ENCODE data around the gene CAPNS1.

CAPNS1 gene

DNA sequence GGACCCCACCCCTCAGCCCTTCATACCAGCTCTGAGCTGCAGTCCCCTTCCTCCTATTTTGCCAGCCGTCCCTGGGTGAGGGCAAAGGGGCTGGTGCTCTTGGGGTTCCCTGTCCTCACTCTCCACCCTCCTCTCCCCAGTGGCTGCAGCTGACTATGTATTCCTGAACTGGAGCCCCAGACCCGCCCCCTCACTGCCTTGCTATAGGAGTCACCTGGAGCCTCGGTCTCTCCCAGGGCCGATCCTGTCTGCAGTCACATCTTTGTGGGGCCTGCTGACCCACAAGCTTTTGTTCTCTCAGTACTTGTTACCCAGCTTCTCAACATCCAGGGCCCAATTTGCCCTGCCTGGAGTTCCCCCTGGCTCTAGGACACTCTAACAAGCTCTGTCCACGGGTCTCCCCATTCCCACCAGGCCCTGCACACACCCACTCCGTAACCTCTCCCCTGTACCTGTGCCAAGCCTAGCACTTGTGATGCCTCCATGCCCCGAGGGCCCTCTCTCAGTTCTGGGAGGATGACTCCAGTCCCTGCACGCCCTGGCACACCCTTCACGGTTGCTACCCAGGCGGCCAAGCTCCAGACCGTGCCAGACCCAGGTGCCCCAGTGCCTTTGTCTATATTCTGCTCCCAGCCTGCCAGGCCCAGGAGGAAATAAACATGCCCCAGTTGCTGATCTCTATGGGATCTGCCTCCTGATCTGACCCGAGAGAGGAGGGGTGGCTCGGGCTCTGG, 10.0 kb downstream of the CAPNS1 start:
- TF ChIP-seq, protein P1, sequence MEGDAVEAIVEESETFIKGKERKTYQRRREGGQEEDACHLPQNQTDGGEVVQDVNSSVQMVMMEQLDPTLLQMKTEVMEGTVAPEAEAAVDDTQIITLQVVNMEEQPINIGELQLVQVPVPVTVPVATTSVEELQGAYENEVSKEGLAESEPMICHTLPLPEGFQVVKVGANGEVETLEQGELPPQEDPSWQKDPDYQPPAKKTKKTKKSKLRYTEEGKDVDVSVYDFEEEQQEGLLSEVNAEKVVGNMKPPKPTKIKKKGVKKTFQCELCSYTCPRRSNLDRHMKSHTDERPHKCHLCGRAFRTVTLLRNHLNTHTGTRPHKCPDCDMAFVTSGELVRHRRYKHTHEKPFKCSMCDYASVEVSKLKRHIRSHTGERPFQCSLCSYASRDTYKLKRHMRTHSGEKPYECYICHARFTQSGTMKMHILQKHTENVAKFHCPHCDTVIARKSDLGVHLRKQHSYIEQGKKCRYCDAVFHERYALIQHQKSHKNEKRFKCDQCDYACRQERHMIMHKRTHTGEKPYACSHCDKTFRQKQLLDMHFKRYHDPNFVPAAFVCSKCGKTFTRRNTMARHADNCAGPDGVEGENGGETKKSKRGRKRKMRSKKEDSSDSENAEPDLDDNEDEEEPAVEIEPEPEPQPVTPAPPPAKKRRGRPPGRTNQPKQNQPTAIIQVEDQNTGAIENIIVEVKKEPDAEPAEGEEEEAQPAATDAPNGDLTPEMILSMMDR (IDR thresholded peaks at IDR 0.05; ENCODE audit: low read depth, low read length, missing control alignments), result no peak
- peaks cover 60% of the 10 kb centered on the region for H3K36me3 ChIP-seq (replicated peaks)
- H3K4me3 ChIP-seq (ENCODE audit: low read depth, low read length), result no peak overlapping the region
- no peaks in the 10 kb centered on the region for H3K27me3 ChIP-seq (replicated peaks)
- no peak overlapping the region for H3K27ac ChIP-seq
- in situ Hi-C loops (cut with HindIII; ENCODE audit: low pct_ligation_motif_present, low sequenced_read_pairs), result no loop called here
- no peak for DNase-seq

DNA sequence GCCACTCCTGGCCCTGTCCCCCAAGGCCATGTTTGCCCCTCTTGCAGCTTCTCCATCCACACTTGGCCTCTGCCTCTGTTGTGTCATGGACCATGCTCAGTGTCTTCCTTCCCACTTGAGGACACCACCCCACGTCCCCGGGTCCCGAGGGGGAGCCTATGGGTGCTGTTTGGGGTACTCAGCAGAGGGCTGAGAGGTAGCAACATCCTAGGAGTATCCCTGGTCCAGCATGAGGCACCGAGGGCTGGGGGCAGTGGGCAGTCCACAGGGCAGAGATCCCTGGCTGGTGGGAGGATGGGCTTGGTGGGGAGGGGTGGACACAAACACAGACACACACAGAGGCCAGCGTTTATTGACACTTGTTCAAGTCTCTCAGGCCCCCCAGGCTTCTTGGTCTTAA, 10.7 kb downstream of the CAPNS1 start:
- Histone ChIP-seq H3K27ac (no peak overlapping the region), H3K4me3 (ENCODE audit: low read depth, low read length) (no peak overlapping the region), H3K36me3 (replicated peaks) (peaks cover 55% of the 10 kb centered on the region), H3K27me3 (replicated peaks) (no peaks in the 10 kb centered on the region)
- DNase-seq, result no peak
- in situ Hi-C loops (cut with HindIII; ENCODE audit: low pct_ligation_motif_present, low sequenced_read_pairs), result no loop called here
- TF ChIP-seq, protein P1 (IDR thresholded peaks at IDR 0.05; ENCODE audit: low read depth, low read length, missing control alignments), result no peak

DNA sequence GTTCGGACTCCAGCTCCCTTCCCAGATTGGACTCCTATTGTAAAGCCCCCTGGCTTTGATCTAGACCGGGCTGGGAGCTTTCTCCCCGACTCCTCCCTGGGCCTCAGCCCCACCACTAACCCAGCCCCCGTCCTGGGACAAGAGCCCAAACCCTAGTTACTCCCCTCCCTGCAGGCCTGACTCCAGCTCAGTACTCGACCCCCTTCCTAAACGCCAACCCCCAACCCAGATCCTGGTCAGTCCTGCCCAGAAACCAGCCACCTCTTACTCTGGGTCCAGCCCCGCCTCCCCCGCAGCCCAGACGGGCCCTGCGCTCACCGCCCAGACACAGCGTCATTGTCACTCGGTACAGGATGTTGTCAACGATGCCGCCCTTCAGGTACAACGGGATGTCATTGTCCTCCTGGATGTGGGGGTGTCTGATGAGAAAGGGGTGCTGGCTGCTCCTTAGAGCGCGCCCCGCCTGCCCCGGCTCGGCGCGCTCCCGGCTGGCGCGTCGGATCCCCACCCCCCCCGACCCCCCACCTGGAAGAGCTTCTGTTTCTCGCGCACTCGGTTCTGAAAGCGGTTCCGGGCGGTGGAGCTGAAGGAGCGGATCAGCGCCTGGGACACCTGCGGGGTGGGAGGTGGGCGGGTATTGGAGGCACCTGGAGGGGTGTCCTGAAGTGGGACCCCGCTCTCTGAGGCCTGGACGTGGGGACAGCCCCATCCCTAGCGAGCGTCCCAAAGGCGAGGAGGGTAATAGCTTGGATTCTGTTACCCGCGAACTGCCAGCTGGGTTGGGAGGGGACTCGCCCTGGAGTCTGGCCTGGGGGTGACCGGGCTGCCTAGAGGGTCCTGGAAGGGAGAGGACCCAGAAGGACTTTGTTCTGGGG, 11.5 kb downstream of the CAPNS1 start:
- TF ChIP-seq, protein P1 (IDR thresholded peaks at IDR 0.05; ENCODE audit: low read depth, low read length, missing control alignments), result no peak
- Histone ChIP-seq H3K4me3 (ENCODE audit: low read depth, low read length) (peak overlapping the region; percentile 47), H3K36me3 (replicated peaks) (peaks cover 47% of the 10 kb centered on the region), H3K27ac (peak overlapping the region; percentile 16), H3K27me3 (replicated peaks) (no peaks in the 10 kb centered on the region)
- no peak for DNase-seq
- in situ Hi-C loops (cut with HindIII; ENCODE audit: low pct_ligation_motif_present, low sequenced_read_pairs), result no loop called here

DNA sequence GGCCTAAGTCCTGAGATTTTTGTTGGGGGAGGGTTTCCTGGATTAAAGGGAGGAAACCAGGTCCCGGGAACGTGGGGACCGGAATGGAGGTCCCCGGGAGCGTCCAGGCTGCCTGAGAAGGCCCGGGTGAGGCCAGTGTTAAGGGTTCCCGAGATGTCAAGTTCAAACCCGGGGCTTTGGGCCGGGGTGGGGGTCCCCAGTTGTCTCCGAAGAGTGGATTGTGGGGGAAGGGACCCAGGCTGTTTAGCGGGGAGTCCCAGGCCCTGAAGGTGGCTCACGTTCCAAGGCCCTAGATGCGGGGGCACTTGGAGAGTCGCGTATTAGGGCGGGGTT, 12.1 kb downstream of the CAPNS1 start:
- TF ChIP-seq, protein P1 (IDR thresholded peaks at IDR 0.05; ENCODE audit: low read depth, low read length, missing control alignments), result no peak
- no peak for DNase-seq
- peak overlapping the region; percentile 47 for H3K4me3 ChIP-seq (ENCODE audit: low read depth, low read length)
- peaks cover 41% of the 10 kb centered on the region for H3K36me3 ChIP-seq (replicated peaks)
- H3K27ac ChIP-seq, result peak overlapping the region; percentile 16
- H3K27me3 ChIP-seq (replicated peaks), result no peaks in the 10 kb centered on the region
- in situ Hi-C loops (cut with HindIII; ENCODE audit: low pct_ligation_motif_present, low sequenced_read_pairs), result no loop called here

DNA sequence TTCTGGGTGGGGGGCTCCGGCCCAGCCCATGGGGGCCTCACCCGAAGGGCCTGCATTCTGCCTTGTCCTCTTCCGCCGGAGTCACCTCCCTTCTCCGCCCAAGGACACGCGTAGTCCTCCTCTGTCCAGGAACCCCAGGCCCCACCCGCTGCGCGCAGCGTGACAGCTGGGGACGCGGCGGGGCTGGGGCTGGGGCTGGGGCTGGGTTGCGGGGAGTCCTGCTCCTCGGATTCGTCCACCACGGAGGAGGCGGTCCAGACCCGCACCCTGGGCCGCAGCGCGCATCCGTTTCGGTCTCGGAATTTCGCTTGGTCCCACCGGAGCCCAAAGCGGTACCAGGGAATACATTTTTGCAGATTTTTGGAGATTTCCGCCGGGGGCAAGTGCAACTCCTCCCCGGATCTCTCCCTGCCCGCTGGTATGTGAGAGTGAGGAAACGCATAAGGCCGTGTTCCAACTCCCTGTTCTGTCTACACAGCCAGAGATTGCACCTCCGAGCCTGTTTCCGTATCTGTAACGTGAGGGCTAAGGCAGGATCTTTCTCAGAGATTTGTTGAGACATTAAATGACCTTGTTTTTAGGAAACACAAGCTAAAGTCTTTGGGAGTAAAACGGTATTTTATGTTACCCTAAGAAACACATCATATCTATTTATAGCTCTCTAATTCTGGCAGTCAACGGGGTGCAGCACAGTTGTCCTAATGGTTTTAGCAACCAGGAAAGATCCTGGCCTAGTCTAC, 12.7 kb downstream of the CAPNS1 start, which contains the start of gene COX7A1:
COX7A1 (minus strand) TSS at position 96 of the 740 bp plus-strand sequence; CDS start at position 56, 40 bp downstream.
- peak within 1 kb of the TSS; percentile 16 for H3K27ac ChIP-seq
- H3K4me3 ChIP-seq (ENCODE audit: low read depth, low read length), result peak within 1 kb of the TSS; percentile 47

More for the DNA sequence above, 12.7 kb downstream of the CAPNS1 start, which contains the start of gene COX7A1:
- in situ Hi-C loops (cut with HindIII; ENCODE audit: low pct_ligation_motif_present, low sequenced_read_pairs), result no loop called here
- Histone ChIP-seq H3K27me3 (replicated peaks) (no peaks in the 10 kb centered on the region), H3K36me3 (replicated peaks) (peaks cover 35% of the 10 kb centered on the region)
- TF ChIP-seq, protein P1 (IDR thresholded peaks at IDR 0.05; ENCODE audit: low read depth, low read length, missing control alignments), result no peak
- DNase-seq, result peak; percentile 38

Data from brain microvascular endothelial cell (primary cell).